IPS-NIHi7 (cell line): ENCODE data around the gene OSBP2.

Source experiments
- DNase-seq: peaks from one replicate; pipeline ENCODE4 v3.0.0; 2012; ENCODE audit warnings: mixed read lengths; ENCODE audit errors: extremely low spot score

OSBP2 gene

DNA sequence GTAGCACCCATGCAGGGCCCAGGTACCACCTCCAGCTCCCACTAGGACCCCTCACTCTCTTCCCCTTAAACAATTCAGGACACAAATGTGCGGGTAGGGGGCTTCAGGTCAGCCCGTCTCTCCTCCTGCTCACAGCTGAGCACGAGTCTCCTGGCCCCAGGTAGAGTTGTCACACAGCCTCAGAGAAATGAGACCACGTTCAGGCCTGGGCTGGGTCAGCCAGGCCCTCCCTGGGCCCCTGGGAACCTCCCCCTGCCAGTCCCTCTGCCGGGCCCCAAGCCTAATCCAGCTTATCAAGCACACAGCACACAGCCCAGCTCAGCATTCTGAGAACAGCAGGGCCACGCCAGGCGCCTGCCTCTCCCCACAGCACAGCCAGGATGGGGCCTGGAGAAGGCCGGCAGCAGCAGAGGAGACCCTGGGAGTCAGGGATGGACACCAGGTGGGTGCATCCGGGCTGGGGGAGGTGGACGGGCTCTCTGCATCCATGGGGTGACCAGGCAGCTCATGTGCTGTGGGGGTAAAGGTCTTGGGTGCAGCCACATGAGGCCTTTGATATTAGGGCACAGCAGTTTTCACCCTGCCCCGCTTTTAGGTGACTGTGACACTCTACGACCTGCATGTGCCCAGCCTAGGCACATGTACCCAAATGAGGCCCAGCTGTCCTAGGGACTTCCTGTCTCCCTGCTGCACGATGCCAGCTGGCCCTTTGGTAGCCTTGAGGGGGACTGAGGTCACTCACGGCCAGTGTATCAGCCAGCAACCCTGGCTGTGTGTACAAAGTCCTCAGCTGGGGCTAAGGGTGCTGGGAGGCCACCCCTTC, 186.9 kb downstream of the OSBP2 start:
- DNase-seq = peak; percentile 57

DNA sequence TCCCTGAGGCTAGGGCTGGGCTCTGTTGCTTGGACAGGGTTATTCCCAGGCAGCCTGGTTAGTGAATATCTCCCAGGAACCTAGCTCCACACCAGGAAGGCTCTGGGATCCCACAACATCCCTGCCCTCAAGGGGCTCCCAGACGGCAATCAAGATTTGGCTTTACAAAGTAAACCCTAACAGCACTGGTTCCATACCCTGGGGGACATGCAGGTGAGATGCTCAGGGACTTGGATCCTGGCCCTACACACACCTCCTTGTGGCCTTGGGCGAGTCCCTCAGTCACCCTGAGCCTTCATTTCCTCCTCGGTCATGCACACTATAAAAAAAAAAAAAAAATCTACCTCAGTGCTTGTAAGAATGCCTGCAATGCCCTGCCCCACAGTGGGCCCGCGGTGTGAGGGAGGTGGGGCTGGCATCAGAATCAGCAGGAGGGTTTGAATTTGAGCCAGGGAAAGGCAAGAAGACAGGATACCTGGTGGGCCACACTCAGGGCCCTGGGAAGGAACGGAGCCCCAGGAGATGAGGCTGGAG, 187.6 kb downstream of the OSBP2 start:
- DNase-seq = no peak

DNA sequence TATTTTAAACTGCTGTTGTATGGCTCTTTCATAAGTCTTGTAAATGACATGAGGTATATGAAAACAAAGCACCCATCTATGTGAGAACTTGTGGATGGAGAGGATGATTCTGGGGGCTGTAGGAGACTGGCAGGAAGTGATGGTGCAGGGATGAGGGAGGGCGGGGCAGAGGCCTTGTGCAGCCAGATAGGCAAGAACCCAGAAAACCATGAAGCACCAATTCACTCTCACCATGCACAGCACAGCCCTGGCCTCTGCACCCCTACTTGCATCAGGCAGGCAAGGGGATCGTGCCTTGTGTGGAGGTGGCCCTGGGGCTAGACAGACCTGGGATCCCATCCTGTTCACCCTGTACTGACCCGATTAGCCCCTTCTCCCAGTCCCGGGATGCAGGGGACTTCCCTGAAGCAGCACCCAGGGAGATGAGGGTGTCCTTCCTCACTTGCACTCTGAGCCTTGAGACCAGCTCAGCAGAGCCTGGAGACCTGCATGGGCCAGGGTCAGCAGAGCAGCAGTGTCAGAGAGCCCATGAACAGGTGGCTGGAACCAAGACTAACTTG, 188.4 kb downstream of the OSBP2 start:
- no peak for DNase-seq

DNA sequence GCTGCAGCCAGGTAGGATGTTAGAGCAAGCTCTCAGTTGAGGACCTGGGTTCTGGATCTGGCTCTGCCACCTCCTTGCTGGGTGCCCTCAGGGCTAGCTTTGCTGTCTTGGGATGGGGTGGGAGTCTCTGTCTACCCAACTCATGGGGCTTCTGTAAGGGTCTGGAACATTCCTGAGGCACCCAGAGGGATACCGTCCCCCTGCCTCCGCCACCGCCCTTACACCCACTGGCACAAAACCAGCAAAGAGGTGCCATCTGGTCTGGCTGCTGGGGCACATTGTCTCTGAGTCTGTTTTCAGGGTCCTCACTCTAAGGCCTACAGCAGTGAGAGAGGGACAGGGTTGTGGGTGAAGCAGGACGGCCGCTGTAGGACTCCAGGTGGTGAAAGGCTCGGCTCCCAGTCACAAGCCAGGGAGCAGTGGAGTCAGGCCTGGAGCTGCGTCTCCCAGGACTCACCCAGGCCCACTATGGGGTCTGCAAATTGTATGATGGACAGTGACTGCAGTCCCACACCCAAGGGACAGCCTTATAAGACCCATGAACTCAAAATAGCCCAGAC, 189.0 kb downstream of the OSBP2 start:
- DNase-seq = no peak

DNA sequence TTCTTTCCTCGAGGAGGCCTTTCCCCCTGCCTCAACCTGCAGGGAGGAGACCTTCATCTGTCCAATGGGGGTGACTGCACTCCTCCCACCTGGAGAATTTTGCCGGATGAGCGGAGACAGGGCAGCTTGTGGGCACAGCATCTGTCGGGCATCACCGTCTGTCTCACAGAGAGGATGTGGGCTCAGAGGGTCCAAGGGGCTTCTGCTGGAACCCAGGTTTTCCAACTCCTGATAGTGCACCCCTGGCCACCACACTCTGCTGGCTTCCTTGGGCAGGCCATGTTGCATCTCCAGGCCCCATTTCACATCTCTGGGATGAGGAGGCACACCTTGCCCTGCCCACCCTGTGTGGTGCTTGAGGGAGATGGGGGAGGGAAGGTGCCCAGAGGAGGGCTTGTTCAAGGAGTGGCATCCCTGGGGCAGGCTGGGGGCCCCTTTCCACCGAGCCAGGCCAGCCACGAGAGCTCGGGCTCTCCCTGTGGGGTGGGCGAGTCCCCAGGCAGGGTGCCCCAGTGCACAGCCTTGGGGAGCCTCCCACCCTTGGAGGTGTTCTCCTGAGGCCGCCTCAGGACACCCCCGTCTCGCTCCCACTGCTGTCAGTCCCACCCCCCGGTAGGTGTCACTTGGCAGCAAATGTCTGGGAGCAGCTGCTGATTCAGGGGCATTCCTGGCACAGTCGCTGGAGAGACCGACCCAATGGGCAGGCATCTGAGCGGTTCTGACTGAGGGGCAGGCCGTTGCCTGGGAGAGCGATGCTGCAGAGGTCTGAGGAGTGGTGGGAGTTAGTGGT, 189.7 kb downstream of the OSBP2 start:
- DNase-seq = no peak

DNA sequence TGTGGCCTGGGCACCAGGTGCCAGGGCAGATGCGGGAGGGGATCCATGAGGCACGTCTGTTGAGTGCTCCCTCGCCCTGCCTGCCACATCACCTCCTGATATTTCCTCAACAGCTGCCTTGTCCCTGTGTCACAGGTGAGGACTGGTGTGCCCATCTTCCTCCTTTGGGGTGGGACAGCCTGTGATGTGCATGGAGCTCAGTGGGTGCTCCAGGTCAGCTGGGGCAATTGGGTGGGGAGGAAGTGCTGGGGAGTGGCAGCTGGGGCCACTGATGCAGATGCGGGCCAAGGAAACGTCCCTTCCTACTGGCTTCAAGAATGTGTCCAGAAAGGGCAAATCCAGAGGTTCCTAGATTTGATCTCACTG, 190.3 kb downstream of the OSBP2 start:
- no peak for DNase-seq

DNA sequence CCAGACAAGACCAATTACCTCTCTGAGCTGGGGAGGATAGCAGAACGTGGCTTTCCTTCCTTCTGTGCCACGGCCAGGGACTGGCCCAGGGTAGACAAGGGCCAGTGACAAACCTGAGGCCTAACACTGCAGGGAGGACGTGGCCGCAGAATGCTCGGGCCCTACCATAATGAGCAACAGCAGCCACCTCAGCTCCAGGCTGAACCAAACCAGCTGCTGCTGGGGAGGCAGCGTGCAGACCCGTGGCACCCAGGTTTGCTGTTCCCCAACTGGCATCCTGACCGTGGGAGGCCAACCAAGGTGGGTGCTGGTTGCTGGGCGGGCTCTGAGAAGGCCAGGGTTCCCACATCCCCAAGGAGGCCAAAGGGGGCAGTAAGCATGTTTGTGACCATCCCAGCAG, 190.9 kb downstream of the OSBP2 start:
- no peak for DNase-seq

DNA sequence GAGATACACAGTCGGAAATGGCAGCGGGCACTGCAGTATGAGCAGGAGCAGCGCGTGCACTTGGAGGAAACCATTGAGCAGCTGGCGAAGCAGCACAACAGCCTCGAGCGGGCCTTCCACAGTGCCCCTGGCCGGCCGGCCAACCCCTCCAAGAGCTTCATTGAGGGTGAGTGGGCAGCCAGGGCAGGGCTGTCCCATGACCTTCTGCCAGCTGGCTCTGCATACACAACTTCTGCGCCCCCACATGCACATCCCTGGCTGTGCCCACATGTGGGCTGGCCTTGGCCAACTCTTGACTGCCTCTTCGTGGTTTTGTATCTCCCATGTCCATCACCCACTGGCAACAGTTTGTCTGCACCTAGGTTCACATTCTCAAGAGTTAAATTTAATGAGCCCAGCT, 192.8 kb downstream of the OSBP2 start:
- no peak for DNase-seq

DNA sequence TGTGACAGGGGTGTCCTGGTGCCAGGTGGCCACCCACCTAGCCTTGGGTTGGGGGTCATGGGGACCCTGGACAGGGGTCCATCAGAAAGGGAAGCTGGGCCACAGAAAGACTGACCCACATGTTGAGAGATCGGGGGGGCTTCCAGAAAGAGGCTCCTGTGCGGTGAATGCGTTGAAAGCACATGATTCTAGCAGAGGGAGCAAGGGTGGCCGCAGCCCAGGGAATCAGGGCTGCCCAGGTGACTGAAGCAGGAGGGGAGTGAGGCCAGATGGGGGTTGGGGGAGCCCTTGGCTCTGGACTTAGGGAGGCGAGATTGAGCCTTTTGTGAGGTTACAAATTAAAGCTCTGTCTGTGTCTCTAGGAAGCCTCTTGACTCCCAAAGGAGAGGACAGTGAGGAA, 193.2 kb downstream of the OSBP2 start:
- no peak for DNase-seq

DNA sequence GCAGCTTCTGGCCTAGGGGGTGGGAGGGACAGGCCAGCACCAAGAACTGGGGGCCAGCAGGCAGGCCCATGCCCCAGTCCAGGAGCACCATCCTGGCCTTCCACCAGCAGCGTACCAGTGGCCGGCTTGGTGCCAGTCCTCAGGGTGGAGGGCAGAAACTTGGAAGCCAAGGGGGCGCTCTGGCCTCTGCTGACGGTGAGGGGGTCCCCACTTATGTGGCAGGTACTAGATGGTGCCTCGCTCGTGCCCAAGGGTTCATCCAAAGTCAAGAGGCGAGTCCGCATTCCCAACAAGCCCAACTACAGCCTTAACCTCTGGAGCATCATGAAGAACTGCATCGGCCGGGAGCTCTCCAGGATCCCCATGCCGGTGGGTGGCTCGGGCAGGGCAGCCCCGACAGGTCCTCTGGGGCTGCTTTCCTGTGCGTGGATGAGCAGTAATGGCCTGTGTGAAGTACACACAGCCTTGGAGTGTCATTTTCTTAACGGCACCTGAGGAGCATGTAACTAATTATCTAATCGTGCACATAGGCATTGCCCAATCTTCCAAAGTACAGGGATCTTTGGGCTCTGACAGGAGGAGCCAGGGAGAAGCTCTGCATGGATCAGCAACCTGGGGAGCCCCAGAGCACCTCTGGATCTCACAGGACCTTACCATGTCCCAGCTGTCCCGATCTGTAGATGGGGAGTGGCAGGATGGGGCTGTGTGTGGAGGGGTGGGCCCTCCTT, 194.8 kb downstream of the OSBP2 start:
- DNase-seq = no peak

DNA sequence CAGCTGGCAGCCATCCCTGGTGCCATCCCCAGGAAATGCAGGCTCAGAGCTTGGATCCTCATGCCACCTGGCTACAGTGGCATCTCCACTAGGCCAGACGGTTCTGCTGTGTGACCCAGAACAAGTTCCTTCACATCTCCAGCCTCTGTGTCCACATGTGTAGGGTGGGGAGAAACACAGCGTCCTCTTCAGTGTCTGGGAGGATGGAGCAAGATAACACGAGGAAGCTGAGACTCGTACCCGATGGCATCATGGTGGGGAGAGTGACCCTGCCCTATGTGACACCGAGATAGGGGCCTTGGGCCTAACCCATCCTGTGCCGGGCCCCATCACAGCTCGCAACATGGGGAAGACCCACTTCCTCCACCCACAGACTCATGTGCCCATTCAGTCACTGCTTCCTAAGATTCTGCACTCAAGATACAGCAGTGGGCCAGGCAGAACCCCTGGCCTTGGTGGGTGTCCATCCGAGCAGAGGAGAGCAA, 195.4 kb downstream of the OSBP2 start:
- DNase-seq = no peak

DNA sequence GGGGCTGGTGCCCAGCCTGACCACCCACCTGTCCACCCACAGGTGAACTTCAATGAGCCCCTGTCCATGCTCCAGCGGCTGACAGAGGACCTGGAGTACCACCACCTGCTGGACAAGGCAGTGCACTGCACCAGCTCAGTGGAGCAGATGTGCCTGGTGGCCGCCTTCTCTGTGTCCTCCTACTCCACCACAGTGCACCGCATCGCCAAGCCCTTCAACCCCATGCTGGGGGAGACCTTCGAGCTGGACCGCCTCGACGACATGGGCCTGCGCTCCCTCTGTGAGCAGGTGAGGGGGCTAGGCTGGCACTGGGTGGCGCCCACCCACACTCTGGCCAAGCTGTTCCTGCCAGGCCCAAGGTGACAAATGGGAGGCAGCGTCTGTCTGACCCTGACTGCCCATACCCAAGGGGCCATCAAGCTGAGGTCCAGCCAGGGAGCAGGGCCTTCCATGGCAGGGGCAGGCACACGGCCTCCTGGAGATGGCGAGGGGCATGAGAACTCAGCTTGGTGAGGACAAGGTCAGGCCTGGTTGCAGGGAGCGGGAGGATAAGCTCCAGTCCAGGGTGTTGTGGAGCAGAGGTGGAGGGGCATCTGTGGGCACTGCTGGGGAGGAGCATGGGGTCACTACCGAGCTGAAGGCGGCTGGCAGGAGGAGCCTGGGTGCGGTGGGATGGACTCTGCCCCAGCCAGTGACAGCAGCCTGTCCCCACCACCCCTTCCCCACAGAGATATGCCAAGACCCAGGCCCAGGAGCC, 196.2 kb downstream of the OSBP2 start:
- DNase-seq = peak; percentile 87

DNA sequence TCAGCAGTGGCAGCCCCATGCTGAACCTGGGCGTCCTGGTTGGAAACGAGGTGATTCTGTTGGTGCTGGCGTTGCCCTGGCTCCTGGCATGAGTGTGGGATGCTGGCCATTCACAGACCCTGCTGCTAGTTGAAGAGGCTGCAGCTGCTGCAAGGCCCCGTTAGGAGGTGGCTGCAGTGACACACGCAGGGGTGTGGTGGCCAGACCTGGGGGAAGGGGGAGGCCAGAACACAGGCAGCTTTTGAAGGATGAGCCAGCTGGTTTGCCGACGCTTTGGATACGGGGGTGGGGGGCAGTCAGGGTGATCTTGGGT, 196.7 kb downstream of the OSBP2 start:
- no peak for DNase-seq

DNA sequence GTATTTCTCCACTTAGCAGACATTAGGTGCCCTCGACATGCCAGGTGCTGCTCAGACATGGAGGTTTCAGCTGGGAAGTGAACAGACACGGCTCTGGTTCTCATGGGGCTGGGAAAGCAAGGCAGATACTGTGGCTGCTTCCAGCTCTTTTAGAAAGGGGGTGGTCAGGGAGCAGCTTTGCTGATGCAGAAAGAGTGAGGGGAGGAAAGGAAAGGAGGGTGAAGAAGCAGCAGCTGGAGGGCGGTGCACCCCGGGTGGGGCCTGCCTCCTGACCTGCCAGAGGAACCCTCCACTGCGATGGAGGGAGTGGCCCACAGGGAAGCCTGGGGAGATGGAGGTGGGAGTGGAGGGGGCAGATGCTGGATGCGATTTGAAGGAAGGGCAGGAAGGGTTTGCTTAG, 197.1 kb downstream of the OSBP2 start:
- DNase-seq = no peak

DNA sequence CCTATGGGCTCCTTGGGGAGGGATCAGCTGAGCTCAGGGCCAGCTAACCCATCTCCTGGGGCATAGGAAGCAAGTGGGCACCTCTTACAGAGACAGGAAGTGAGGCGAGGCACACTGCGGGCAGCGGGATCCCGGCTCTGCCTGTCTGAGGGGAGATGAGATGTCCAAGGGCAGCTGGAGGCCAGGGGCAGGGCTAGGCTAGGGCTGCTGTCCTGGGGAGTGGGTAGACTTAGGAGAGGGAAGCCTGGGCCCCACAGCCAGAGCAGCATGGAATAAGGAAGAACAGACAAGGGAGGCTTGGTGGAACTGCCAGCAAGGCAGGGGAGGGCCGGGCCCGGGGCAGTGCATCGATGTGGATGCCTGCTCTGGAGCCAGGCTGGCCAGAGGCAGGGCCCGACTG, 197.6 kb downstream of the OSBP2 start:
- no peak for DNase-seq

DNA sequence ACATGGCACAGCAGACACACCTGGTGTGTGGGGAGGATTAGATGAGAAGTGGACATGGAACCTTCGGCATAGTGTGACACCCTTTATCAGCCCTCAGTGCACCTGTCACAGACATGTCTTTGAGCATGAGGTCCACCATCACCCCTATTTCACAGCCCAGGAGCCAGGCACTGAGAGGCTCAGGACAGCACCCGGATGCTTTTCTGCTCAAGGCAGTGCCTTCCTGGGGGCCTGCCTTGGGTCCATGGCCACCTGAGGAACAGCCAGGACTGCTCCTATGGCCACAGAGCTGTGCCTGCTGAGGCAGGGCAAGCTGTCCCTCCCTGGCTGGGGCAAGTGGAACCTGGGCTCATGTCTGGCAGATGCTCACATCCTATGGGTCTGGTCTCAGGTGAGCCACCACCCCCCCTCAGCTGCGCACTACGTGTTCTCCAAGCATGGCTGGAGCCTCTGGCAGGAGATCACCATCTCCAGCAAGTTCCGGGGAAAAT, 198.1 kb downstream of the OSBP2 start:
- DNase-seq = no peak

DNA sequence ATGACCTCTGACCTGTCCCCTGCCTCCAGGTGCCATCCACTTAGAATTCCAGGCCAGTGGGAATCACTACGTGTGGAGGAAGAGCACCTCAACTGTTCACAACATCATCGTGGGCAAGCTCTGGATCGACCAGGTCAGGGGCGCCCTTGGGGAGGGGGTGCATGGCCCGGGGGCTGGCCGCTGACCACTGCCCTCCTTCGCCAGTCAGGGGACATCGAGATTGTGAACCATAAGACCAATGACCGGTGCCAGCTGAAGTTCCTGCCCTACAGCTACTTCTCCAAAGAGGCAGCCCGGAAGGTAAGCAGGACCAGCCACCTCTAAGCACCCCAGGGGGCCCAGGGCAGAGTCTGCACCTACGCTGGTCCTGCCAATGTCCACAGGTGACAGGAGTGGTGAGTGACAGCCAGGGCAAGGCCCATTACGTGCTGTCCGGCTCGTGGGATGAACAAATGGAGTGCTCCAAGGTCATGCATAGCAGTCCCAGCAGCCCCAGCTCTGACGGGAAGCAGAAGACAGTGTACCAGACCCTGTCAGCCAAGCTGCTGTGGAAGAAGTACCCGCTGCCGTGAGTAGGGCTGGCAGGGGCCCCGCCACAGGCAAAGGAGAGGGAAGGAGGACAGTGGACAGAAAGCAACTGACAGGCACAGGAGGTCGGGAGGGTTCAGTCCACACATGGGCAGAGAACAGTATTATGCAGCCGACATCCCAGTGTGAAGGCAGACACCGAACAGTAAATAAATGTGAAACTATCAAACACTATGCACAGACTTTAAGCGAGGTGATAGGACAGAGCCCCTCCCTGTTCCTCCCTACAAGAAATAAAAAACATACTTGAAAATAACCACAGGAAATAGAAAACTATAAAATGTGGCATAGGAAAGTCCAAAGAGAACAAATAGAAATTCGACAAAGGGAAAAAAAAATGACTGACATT, 199.0 kb downstream of the OSBP2 start:
- DNase-seq = no peak

DNA sequence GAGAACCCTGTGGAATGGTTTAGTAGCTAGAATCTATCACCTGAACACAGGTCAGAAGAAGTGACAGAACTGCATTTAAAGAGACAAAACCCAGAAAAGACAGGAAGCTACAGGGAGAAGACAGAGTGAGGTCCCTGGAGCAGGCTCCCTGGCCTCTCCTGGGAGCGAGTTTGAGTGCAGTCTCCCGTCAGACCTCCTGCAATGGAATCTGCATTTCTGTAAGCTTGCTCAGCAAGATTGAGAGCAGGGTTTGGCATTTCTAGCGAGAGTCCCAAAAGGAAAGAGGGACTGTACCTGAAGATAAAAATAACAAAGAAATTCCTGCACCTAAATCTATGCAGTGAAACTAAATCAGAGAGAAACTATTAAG, 199.7 kb downstream of the OSBP2 start:
- no peak for DNase-seq

DNA sequence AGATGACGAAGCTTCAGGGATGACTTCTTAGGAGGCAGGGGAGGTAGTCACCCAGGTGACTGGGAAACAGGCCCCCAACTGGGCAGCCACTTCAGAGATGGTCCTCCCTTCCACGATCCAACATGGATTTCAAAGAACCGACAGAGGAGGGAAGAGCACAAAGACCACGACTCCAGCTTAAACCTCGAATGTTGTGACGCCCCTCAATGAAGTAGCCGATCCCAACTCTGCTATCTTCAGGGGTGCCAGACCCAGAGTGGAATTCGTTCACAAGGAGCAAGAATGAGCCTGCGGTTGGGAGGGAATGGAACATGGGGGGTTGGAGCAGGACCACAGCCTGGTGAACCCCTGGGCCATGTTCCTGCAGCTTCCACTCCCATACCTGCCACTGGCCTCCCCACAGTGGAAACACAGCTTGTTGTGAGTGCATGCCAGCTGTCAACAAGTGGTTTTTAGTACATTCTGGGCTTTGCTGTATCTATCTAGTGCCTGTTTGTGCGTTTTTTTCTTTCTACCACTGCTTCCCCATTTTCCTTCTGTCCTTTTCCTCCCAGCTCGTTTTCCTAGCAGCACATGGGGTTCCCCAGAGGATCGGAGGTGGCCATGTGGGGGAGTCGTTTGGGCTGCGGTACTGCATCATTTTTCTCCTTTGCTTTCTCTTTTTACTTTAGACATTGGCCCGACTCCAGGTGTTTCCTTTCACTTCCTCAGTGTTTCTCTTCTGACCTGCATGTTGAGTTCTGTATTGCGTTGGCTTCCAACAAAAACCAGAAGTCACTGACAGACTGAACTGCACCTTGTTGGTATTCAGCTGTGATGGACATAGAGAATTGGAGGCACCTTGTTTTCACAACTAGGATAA, 208.1 kb downstream of the OSBP2 start:
- DNase-seq = peak; percentile 5
